Measurements from ENCODE around the gene ARFGAP3.

Gene ARFGAP3

DNA sequence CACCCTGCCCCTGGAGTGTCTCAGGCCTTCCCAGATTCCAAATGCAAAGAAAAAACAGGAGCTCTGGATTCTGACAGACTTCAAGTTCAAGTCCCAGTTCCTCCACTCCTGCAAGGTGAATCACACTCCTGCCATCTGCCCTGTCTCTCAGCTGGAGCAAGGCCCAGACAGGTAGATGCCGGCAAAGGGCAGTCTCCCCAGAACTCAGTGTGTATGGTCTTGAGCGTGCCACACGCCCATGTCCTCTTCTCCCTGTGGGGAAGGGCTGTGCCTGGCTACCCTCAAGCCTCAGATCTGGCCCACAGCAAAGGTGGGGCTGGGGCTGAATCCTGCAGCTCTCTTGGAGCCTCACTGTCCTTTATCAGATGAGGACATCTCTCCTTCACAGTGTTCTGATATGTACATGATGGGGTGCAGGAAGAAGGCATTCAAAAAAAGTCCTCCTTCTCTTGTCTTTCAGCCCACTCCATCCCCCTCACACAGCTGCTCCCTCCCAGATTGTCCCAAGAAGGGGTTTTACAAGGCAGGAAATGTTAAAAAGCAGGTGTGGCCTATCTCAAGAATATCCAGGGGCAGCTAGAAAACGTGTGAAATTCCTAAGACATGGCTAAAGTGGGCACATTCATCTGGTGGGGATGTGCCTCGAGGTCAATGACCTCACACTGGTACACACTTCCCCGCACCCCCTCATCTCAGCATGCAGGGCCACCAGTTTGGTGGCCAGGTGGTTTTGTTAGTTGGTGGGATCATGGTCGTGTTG is 27.7 kb upstream of the ARFGAP3 start:
- no peak for DNase-seq

DNA sequence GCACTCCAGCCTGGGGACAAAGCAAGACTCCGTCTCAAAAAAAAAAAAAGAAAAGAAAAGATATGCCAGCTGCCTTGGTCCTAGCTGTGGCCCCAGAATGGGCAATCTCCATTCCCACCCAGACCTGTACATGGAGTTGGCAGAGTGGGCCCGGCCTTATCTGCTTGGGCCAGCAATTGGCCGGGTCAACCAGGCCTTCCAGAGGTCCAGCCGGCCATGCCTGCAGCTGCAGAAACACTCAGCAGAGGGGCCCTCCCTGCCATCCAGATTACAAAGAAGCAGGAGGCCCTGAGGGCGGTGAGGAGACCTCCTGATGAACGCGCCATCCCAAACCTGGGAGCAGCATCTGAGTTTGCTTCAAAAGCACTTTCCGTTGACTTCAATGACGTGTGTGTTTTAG is 26.9 kb upstream of the ARFGAP3 start:
- no peak for DNase-seq

DNA sequence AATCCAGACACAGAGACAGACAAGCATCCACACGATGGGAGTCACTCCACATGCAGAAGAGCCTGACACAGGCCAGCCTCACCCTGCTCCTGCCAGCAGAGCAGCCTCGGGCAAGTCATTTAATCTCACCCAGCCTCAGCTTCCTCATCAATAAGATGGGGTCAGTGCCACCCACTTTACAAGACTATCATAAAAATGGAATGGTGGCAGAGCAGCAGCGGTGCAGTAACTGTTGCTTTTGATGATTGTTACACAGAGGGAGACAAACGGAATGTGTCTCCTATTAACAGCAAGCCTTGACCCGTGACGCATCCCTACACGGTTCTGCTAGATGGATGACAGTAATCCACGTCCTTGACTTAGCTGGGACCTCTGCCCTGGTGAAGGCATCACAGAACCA is 26.0 kb upstream of the ARFGAP3 start:
- DNase-seq, result no peak

DNA sequence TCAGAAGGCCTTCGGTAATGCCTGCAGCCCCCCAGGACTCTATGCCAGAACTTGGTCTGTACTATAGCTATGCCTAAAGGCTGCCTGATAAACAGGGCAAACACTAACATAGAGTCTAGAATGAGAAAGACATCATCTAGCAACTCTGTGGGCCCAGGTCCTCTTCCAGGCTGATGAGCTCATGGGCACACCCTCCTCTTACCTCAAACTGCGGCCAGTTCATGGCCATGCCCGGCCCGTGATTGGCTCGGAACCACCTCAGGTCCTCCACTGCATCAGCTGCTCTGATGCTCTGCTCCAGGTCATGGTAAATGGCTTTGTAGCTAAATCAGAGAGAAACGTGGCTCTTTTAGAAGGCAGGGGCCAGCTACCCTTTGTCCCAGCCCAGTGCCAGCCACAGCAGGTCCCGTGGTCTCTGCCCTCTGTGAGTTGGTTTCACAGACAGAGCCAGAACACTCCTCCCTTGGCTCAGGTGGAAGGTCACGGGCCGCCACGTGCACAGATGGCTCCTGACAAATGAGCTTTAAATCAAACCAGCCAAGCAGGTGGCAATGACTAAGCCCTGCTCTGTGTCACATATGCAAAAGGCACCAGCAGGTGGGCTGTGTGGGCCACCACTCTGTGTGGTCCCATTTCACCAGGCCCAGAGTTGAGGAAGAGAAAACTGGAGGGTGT is 25.0 kb upstream of the ARFGAP3 start:
- DNase-seq, result no peak

DNA sequence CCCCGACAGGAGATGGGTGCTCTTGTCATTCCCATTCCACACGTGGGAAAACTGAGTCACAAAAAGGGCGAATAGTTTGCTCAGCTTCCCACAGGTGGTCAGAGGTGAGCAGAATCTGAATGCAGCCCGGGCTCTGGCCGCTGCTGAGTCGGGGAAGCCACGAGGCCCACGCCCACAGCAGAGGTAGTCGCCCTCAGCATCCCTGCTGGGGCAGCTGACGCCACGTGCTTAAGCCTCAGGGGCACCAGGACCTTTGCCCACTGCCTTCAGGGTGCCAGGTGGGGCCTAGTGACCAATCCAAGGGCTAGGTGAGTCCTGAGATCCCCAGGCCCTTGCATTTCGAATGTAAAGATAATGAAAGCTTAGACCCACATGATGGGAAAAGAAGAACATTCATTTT is 24.2 kb upstream of the ARFGAP3 start:
- DNase-seq, result no peak

DNA sequence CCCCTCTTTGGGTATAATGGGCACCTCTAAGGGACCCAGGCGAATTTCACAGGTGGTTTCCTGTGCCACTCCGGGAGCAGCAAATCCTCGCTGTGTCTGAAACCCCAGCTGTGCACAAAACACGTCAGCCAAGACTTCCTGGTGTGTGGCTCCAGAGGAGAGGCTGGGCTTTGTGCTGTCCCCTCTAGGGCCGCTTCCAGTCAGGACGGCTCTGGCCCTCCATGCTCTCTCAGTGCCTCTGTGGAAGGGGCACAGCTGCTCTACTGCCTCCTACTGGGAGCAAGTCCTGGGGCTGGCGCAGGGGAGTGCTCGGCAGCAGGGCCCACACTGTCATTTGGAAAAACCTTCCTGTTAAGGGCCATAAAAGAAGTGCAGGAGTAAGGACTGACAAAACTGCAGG is 23.7 kb upstream of the ARFGAP3 start:
- no peak for DNase-seq

DNA sequence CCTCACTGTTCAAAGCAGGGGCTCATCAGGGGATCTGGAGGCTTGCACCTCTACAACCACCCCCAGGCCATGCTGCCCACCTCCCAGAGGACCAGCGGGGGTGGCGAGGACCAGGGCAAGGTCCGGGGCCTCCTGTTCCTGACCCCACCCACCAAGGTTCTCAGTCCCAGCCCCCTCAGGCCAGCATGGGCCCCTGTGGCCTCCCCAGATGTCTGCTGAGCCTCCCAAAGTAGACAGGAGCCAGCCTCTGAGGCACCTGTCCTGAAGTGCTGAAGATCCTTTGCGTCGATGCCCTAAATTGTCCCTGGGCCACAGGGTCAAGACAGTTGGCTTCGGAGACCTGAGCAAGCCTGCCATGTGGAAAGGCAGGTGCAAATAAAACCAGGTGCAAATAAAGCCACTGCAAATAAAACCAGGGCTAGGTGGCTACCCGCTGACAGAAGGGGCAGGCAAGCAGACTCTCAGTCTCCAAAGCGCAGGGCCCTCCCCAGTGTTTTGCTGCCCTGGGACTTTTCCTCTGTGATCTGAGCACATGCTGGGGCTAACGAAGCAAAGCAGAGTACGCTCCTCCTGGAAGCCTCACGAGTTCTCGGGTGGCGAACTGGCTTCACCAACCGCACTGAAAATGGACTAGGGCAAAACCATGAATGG is 22.4 kb upstream of the ARFGAP3 start:
- no peak for DNase-seq

DNA sequence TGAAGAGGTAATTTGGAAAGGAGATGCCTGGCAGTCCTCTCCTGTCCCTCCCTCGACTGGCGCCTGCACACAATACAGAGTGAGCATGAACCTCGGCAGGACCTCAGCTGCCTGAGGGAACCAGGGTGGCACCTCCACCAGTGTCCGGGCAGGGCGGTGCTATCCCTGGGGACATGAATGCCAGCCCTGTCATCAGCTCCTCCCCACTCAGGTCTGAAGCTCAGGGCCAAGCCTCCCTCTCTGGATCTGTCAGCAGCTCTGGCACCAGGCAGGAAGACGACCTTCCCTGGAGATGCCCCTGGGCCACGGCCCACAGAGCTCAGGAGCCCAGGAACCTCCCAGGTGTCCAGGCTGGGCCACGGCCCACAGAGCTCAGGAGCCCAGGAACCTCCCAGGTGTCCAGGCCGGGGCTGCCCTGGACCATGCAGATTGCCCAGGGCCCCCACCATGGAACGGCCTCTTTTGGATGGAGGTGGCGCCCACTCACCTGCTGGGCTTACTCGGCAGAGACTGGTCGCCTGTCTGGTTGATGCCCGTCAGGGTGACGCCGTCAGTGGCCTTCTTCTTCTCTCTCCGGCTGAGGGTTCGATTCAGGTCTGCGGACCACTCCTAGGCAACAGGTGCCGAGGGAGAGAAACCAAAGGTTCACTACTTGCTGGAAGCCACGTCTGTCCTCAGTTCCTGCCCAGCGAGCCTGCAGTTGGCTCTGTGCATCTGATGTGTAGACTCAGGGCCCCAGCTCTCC is 21.7 kb upstream of the ARFGAP3 start:
- no peak for DNase-seq

DNA sequence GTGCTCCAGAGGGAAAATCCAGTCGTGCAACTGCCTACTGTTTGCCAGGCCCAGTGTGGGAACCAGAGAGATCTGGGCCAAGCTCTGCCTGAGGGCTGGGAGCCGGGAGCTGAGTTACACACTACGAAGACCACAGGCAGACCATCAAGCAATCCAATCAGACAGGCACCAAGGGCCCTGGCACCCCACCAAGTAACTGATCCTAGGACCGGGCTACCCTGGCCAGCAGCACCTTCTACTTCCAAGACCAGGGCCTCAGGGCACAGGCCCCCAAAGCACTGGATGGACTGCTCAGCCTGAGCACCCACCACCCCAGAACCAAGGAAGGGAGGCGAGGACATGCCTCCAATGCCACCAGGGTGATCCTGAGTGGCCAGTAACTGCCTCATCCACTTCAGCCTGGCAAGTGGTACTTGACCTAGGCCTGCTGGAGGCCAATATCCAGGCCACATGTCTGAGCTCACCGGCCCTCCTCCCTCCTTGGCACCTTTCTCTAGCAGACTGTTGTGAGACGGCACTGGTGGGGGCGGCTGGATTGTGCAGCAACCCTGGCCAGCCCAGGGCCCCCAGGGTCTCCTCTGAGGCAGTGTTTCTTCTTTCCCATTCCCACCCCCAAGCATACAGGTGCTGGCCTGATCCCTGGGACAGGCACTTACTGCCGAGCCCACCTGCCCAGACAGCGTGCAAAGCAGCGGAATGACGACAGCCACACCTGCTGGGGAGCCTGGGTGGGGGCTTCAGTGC is 20.7 kb upstream of the ARFGAP3 start:
- no peak for DNase-seq

DNA sequence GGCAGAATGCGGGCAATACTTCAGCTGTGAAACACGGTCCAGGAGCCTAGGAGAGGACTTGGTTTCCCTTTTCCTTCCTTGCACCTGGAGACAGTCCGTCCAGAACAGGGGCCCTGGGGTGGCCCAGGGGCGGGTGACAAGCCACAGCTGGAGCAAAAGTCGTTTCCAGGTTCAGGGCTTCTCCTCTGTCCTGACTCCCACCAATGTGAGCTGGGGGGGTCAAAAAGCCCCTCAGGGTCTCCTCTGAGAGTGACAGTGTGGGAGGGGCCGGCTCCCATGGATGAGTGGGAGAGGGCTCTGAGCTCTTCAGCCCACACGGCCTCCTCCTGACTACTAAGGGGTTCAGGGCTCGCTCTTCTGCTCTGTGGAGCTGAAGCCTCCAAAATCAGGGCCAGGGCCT is 20.1 kb upstream of the ARFGAP3 start:
- DNase-seq, result no peak

DNA sequence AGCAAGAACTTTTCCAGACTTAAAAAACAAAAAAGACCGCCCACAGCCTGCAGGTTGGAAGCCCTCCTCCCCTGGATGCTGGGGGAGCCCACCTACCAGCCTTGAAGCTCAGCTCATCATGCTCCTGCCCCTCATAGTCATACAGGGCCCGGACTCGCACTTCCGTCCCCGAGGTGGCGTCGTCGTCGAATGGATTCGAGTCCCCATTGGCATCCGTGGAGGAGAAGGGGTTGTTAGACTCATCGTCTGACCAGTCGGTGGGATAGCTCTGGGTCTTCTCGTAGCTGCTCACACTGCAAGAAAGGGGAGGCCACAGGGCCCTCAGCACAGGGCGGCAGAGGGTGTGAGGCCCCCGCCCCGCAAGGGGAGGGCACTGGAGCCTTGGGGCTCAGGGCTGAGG is 19.0 kb upstream of the ARFGAP3 start:
- no peak for DNase-seq

DNA sequence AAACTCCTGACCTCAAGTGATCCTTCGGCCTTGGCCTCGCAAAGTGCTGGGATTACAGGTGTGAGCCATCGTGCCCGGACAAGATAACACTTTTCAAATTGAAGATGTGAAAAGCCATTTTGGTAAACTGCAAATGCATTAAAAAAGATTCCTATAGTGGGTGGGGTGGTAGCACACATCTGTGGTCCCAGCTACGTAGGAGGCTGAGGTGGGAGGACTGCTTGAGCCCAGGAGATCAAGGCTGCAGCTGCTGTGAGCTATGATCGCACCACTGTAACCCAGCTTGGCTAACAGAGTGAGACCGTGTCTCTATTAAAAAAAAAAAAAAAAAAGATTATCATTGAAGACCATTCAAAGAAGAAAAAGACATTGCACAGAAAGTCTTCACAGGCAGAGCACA is 16.9 kb upstream of the ARFGAP3 start:
- DNase-seq, result no peak

DNA sequence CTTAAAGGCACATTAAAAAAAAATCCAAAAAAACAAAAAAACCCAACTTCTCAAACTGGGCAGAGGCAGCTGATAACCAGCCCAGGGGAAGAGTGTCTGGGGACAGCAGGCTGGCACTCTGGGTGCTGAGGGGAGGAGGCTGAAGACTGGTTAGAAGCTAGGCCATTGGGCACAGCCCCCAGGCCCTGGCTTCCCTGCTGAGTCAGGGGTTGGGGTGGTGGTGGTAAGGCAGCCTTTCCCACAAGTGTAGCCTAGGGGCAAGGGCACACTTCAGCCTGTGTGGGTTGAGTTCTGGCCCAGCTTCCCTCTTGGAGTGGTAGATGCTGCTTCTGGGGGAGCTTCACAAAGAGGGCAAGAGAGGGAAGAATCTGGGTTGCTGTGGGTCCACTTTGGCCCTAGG is 16.3 kb upstream of the ARFGAP3 start:
- no peak for DNase-seq

DNA sequence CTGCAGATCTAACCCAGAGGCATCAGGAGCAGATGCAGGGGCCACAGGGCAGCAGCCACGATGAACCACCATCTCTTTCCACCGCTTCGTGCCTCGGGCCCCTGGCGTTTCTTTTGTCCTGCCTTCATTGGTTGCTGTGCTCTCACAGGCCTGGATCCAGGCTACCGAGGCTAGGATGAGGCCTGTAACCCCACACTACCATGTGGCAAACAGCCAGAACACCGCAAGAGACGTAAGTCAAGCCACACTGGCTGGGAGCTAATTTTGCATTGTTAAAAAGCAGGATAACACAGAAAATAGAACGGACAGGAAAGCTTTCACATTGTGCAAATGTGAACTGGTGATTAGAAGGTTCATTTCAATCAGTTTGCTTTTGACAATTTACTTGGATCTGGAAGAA is 15.7 kb upstream of the ARFGAP3 start:
- no peak for DNase-seq

DNA sequence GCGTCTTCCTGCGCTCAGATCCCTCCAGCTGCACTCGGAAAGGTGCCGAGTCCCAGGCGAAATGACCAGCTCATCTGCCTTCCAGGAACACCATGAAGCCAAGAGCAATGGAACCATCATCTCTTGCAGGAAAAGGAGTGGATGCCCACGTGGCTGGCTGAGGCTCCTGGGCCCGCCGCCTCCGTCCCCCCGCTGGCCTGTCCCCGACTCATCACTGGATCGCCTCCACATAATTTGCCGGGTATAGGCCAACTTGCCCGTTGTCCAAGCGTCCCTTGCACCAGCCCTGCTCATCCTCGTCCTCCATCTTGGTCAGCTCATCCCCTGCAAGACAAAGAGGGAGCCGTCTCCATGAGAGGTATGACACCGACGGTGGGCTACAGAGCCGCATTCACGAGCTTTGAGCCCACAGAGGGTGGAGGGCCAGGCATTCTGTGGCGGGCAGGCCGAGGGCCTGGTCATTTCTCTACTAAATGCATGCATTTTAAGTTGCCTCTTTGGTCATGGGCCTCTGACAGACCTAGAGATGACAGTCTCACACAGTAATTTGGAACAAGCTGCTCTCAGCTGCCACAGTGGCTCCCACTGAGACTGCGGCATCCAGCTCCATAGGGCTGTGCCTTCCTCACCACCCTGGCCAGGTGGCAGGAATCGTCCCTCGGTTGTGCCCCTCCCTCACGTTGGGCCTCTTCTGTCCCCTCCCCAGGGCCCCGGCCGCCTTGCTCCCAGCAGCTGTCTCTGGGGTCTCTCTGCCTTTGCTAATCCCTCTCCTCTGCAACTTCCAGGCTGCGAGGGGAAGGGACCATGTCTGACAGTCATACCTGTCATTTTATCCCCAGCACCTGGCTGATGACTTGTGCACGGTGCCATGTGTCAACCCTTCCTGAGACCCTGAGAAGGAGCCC is 14.3 kb upstream of the ARFGAP3 start:
- DNase-seq, result no peak

DNA sequence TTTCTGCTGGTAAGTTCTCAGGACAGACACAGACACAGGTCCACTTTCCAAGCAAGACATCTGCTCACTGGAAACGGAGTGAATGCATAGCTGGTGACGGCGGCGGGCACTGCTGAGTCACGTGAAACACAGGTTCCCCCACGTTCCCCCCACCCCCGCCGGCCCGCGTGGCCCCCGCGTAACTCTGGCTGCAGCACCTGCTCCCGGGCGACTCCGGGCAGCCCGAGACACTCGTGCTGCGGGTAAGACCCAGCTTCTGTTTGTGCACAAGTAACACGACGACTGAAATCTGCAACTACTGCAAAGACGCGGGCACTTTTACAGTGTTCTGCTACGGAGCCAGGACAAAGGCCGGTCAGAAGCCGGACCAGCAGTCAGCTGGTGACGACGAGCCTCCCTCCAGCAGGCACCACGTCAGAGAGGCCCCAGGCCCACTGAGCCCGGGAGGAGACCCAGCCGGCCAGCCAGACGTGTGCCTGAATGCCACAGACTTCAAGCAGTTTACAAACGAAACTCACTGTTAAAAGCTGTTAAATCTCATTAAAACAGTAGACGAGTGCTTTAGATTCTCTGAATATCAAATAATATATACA is 12.9 kb upstream of the ARFGAP3 start:
- no peak for DNase-seq

DNA sequence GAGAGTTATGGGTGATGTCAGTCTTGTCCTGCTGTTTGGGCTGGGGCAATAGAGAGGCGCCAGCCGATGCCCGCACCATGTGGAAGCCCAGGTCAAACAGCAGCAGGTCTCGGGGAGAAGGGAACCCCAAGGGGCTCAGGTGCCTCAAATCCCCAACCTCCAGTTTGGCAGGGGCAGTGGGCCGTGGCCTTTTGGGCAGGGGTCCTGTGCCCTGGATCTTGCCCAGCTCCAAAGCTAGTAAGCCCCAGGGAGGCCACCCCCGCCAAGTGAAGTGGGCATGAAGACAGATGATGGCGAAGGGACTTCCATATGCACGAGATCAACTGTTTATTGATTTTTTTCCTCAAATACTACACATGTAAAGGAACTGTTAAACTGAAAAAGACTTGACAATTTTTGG is 12.4 kb upstream of the ARFGAP3 start:
- no peak for DNase-seq

DNA sequence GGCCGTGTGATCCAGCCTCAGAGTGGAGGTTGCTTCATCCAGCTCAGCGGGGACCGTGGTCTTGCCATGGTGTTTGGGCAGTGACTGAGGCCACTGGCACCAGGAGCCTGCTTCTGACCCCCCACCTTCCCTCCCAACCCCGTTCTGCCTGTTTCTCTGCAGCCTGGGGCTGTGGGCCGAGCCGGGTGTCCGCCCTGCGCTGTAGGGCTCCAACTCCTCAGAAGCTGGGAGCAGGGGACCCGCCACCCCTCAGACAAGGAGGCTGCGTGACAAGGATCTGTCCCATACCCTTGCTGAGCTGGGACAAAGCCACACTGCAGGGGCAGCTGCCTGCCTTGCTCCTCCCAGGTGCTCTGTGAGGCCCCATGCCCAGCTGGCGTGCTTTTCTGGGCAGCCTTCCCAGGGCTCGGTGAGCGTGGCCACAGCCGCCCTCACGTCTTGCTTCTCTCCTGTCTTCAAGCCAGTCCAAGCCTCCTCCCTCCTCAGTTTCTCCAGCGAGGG is 11.7 kb upstream of the ARFGAP3 start:
- no peak for DNase-seq

DNA sequence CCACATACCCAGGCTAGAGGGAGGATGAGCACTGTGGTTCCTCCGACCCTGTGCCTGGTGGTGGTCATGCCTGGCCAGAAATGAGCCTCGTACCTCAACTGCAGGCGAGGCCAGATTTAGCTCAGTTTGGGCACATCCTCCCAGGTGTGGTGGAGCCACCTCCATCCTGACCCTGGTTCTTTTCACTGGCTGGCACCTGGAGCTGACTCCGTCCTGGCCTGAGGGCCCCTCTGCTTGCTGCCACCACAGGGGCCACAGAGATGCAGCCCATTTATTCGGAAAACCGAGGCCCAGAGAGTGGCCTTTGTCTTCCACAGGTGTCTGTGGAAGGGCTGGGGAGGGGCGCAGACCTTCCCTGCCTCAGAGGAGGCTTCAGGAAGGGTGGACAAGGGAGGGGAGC is 9.0 kb upstream of the ARFGAP3 start:
- no peak for DNase-seq

DNA sequence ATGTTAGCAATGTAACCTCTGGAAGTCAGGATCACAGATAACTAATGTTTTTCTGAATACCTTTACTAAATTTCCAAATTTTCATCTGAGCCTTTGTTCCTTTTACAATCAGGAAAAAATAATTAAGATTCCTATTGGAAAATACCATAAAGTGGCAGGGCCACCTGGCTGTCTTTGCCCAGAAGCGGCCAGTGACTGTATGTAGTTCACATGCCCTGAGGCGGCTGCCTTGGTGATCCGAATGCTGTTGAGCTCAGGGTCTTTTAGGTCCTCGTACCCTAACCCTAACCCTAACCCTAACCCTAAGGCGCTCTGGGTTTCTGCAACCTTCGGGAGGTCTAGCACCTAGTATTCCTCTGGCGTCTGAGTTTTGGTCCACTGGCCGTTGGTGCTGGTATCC is 8.5 kb upstream of the ARFGAP3 start:
- no peak for DNase-seq
